Measurements from ENCODE around the gene KCNH5. TPM values are rescaled to one million over a fixed set of nuclear protein-coding genes. Genes with fewer than 3 reads are reported as not detected.

Gene KCNH5
- polyA plus RNA-seq, 1 of the 3 experiments (the other 2 are of a cell fraction) = not detected

- Histone ChIP-seq H3K9ac (no peak overlapping the region), H3K27ac (ENCODE audit: low read depth in 2 of 2, low read length in 1 of 2) (no peak overlapping the region), H3K79me2 (ENCODE audit: insufficient read depth) (no peaks in the 10 kb centered on the region), H2AFZ (ENCODE audit: low read depth) (no peak overlapping the region), H3K36me3 (replicated peaks in 1 of 2; ENCODE audit: control insufficient read depth in 1 of 2, insufficient read depth in 2 of 2, low read length in 1 of 2) (no peaks in the 10 kb centered on the region), H3K9me2 (no peaks in the 10 kb centered on the region), H3K9me3 (no peaks in the 10 kb centered on the region), H3K4me1 (ENCODE audit: control insufficient read depth in 1 of 2, insufficient read depth in 2 of 2, low read depth in 1 of 2, low read length in 1 of 2) (no peaks in the 10 kb centered on the region), H3F3A (replicated peaks; ENCODE audit: insufficient read depth) (no peaks in the 10 kb centered on the region), H4K20me1 (ENCODE audit: insufficient read depth) (no peaks in the 10 kb centered on the region), H3K4me2 (no peak overlapping the region), H3K27me3 (ENCODE audit: insufficient read depth) (no peaks in the 10 kb centered on the region), H3K4me3 (ENCODE audit: low read depth in 2 of 2, low read length in 1 of 2) (no peak overlapping the region)
- CTCF ChIA-PET = no interaction called here
- WGBS (ENCODE audit: low lambda C conversion rate) = 33% methylated on average over 4 of the region's 4 CpGs
- DNase-seq = no peak
- TF ChIP-seq RXRA (IDR thresholded peaks at IDR 0.05; ENCODE audit: borderline replicate concordance, low read depth) = no peak
- TF ChIP-seq MEF2A (IDR thresholded peaks at IDR 0.05; ENCODE audit: borderline replicate concordance, low read depth) = no peak
- TF ChIP-seq PBX3 (IDR thresholded peaks at IDR 0.05) = no peak
- POLR2A ChIA-PET = no interaction called here
Observed at GRCh38 chr14:62674563-62675237, 370.6 kb downstream of the KCNH5 start.

DNA sequence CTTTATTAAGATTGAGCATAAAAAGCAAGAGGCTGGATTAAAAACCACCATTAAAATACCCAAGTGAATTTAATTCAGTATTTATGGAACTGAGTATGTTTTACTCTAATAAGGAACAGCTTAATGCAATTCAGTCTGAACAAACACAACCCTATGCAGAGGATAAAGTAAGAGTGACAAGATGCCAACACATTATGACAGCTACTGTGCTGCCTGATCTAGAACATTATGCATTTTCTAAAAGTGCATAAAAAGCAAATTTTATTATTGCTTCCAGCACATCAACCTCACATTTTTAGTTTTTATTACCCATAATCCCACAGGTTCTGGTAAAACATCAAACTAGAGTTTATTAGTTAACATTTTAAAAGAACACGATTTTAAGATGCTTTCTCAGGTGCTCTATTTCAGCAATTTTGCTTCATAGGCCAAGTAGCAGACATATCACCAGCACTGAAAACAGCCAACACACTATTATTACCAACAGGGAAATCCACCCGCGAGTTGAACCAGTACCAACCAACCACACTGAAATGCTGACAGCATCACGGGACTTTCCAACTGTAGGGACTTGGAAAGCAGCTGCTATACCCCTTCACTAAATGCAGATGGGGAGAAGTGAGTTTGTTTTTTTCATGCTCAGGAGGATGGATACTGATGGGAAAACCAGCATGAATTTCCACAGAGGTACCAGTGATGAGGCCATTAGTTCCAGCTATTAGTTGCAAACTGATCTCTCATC is 372.1 kb downstream of the KCNH5 start:
- Histone ChIP-seq H3K4me2 (no peak overlapping the region), H3K27ac (ENCODE audit: low read depth in 2 of 2, low read length in 1 of 2) (no peak overlapping the region), H4K20me1 (ENCODE audit: insufficient read depth) (no peaks in the 10 kb centered on the region), H3K9me3 (no peaks in the 10 kb centered on the region), H3K9ac (no peak overlapping the region), H3K9me2 (no peaks in the 10 kb centered on the region), H3K4me1 (ENCODE audit: control insufficient read depth in 1 of 2, insufficient read depth in 2 of 2, low read depth in 1 of 2, low read length in 1 of 2) (no peaks in the 10 kb centered on the region), H3K36me3 (replicated peaks in 1 of 2; ENCODE audit: control insufficient read depth in 1 of 2, insufficient read depth in 2 of 2, low read length in 1 of 2) (no peaks in the 10 kb centered on the region), H3F3A (replicated peaks; ENCODE audit: insufficient read depth) (no peaks in the 10 kb centered on the region), H3K79me2 (ENCODE audit: insufficient read depth) (no peaks in the 10 kb centered on the region), H2AFZ (ENCODE audit: low read depth) (no peak overlapping the region), H3K27me3 (ENCODE audit: insufficient read depth) (no peaks in the 10 kb centered on the region), H3K4me3 (ENCODE audit: low read depth in 2 of 2, low read length in 1 of 2) (no peak overlapping the region)
- ChIA-PET CTCF (no interaction called here), POLR2A (no interaction called here)
- no peak for DNase-seq
- no peak for TF ChIP-seq PBX3 (IDR thresholded peaks at IDR 0.05)
- TF ChIP-seq NFIC (IDR thresholded peaks at IDR 0.05; ENCODE audit: borderline replicate concordance) = no peak
- no peak for TF ChIP-seq GABPA (IDR thresholded peaks at IDR 0.05; ENCODE audit: low read depth)
- TF ChIP-seq, protein P1, sequence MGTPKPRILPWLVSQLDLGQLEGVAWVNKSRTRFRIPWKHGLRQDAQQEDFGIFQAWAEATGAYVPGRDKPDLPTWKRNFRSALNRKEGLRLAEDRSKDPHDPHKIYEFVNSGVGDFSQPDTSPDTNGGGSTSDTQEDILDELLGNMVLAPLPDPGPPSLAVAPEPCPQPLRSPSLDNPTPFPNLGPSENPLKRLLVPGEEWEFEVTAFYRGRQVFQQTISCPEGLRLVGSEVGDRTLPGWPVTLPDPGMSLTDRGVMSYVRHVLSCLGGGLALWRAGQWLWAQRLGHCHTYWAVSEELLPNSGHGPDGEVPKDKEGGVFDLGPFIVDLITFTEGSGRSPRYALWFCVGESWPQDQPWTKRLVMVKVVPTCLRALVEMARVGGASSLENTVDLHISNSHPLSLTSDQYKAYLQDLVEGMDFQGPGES (IDR thresholded peaks at IDR 0.05; ENCODE audit: low read depth, low read length) = no peak
- no peak for TF ChIP-seq TAF1 (IDR thresholded peaks at IDR 0.05; ENCODE audit: borderline replicate concordance, low read depth, low read length)
- no peak for TF ChIP-seq POLR2AphosphoS5 (IDR thresholded peaks at IDR 0.05; ENCODE audit: low read depth, low read length)
- TF ChIP-seq, protein P2, sequence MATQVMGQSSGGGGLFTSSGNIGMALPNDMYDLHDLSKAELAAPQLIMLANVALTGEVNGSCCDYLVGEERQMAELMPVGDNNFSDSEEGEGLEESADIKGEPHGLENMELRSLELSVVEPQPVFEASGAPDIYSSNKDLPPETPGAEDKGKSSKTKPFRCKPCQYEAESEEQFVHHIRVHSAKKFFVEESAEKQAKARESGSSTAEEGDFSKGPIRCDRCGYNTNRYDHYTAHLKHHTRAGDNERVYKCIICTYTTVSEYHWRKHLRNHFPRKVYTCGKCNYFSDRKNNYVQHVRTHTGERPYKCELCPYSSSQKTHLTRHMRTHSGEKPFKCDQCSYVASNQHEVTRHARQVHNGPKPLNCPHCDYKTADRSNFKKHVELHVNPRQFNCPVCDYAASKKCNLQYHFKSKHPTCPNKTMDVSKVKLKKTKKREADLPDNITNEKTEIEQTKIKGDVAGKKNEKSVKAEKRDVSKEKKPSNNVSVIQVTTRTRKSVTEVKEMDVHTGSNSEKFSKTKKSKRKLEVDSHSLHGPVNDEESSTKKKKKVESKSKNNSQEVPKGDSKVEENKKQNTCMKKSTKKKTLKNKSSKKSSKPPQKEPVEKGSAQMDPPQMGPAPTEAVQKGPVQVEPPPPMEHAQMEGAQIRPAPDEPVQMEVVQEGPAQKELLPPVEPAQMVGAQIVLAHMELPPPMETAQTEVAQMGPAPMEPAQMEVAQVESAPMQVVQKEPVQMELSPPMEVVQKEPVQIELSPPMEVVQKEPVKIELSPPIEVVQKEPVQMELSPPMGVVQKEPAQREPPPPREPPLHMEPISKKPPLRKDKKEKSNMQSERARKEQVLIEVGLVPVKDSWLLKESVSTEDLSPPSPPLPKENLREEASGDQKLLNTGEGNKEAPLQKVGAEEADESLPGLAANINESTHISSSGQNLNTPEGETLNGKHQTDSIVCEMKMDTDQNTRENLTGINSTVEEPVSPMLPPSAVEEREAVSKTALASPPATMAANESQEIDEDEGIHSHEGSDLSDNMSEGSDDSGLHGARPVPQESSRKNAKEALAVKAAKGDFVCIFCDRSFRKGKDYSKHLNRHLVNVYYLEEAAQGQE (IDR thresholded peaks at IDR 0.05; ENCODE audit: low read depth, low read length) = no peak
- no peak for TF ChIP-seq TCF12 (IDR thresholded peaks at IDR 0.05)
- TF ChIP-seq ELF1 (IDR thresholded peaks at IDR 0.05) = no peak
- TF ChIP-seq ZBTB33 (IDR thresholded peaks at IDR 0.05; ENCODE audit: borderline replicate concordance, low read depth) = no peak
- no peak for TF ChIP-seq FOSL2 (IDR thresholded peaks at IDR 0.05; ENCODE audit: borderline replicate concordance, low read depth)
- TF ChIP-seq RXRA (IDR thresholded peaks at IDR 0.05; ENCODE audit: borderline replicate concordance, low read depth) = no peak
- no peak for TF ChIP-seq MXI1 (IDR thresholded peaks at IDR 0.05; ENCODE audit: low read depth, low read length)
- TF ChIP-seq RFX5 (IDR thresholded peaks at IDR 0.05; ENCODE audit: low read length) = no peak
- no peak for TF ChIP-seq NRF1 (IDR thresholded peaks at IDR 0.05; ENCODE audit: low read depth, low read length)
- no peak for TF ChIP-seq EZH2phosphoT487 (IDR thresholded peaks at IDR 0.05; ENCODE audit: borderline replicate concordance, low read depth)
- WGBS (ENCODE audit: low lambda C conversion rate) = 65% methylated on average over 4 of the region's 4 CpGs

All from SK-N-SH (cell line).